ENCODE results near the gene NRGN. TPM values are rescaled to one million over a fixed set of nuclear protein-coding genes. Genes with fewer than 3 reads are reported as not detected.
A peak's percentile ranks its signal among the peaks of the same experiment; 100 is the strongest.

Gene NRGN
- polyA plus RNA-seq, 1 donor from 2014 or later, result 0.69 TPM

- Histone ChIP-seq H3K4me2 (ENCODE audit: low read length) (peak overlapping the region; percentile 78), H2AFZ (ENCODE audit: low read depth, low read length) (peak overlapping the region; percentile 45), H3K27ac (ENCODE audit: low read length) (no peak overlapping the region), H4K20me1 (ENCODE audit: insufficient read depth) (no peaks in the 10 kb centered on the region), H3F3A (ENCODE audit: insufficient read depth, low read length, poor library complexity, severe bottlenecking) (no peaks in the 10 kb centered on the region), H3K36me3 (ENCODE audit: insufficient read depth, low read length) (no peaks in the 10 kb centered on the region), H3K79me2 (replicated peaks; ENCODE audit: insufficient read depth, low read length) (no peaks in the 10 kb centered on the region), H3K4me3 (ENCODE audit: low read length) (peak overlapping the region; percentile 77), H3K9me3 (ENCODE audit: low read length) (no peaks in the 10 kb centered on the region), H3K9me2 (ENCODE audit: insufficient read depth, low read length) (no peaks in the 10 kb centered on the region), H3K9ac (ENCODE audit: low read length) (peak overlapping the region; percentile 42), H3K27me3 (ENCODE audit: insufficient read depth, low read depth, low read length) (peaks cover 55% of the 10 kb centered on the region)
- TF ChIP-seq POLR2AphosphoS5 (IDR thresholded peaks at IDR 0.05) (no peak), REST (IDR thresholded peaks at IDR 0.05; ENCODE audit: borderline replicate concordance) (no peak), EZH2 (IDR thresholded peaks at IDR 0.05; ENCODE audit: borderline replicate concordance, insufficient read depth, low read length, poor library complexity, severe bottlenecking) (no peak), EP300 (conservative IDR thresholded peaks at IDR 0.05; ENCODE audit: poor library complexity, severe bottlenecking) (no peak), MXI1 (conservative IDR thresholded peaks at IDR 0.05; ENCODE audit: poor library complexity, severe bottlenecking) (no peak), SMC3 (conservative IDR thresholded peaks at IDR 0.05; ENCODE audit: poor library complexity) (no peak), CTCF (IDR thresholded peaks at IDR 0.05; ENCODE audit: poor library complexity, severe bottlenecking) (peak; percentile 51), TAF1 (IDR thresholded peaks at IDR 0.05; ENCODE audit: low read depth) (no peak)
These were observed 638 bp downstream of the NRGN start for GRCh38 chr11:124740277-124740882.

- no peaks in the 10 kb centered on the region for H3F3A ChIP-seq (ENCODE audit: insufficient read depth, low read length, poor library complexity, severe bottlenecking)
- H3K79me2 ChIP-seq (replicated peaks; ENCODE audit: insufficient read depth, low read length), result no peaks in the 10 kb centered on the region
- H2AFZ ChIP-seq (ENCODE audit: low read depth, low read length), result no peak overlapping the region
- no peaks in the 10 kb centered on the region for H3K9me3 ChIP-seq (ENCODE audit: low read length)
- no peak overlapping the region for H3K4me2 ChIP-seq (ENCODE audit: low read length)
- H3K36me3 ChIP-seq (ENCODE audit: insufficient read depth, low read length), result no peaks in the 10 kb centered on the region
- no peak overlapping the region for H3K4me3 ChIP-seq (ENCODE audit: low read length)
- no peak overlapping the region for H3K9ac ChIP-seq (ENCODE audit: low read length)
- peaks cover 77% of the 10 kb centered on the region for H3K27me3 ChIP-seq (ENCODE audit: insufficient read depth, low read depth, low read length)
- H4K20me1 ChIP-seq (ENCODE audit: insufficient read depth), result no peaks in the 10 kb centered on the region
- H3K27ac ChIP-seq (ENCODE audit: low read length), result no peak overlapping the region
- H3K9me2 ChIP-seq (ENCODE audit: insufficient read depth, low read length), result no peaks in the 10 kb centered on the region
- no peak for TF ChIP-seq TAF1 (IDR thresholded peaks at IDR 0.05; ENCODE audit: low read depth)
- no peak for TF ChIP-seq SMC3 (conservative IDR thresholded peaks at IDR 0.05; ENCODE audit: poor library complexity)
These were observed 2.8 kb downstream of the NRGN start for GRCh38 chr11:124742555-124742954.

- no peak overlapping the region for H3K27ac ChIP-seq (ENCODE audit: low read length)
- no peaks in the 10 kb centered on the region for H4K20me1 ChIP-seq (ENCODE audit: insufficient read depth)
- no peak overlapping the region for H2AFZ ChIP-seq (ENCODE audit: low read depth, low read length)
- no peaks in the 10 kb centered on the region for H3K9me2 ChIP-seq (ENCODE audit: insufficient read depth, low read length)
- no peak overlapping the region for H3K4me3 ChIP-seq (ENCODE audit: low read length)
- H3K36me3 ChIP-seq (ENCODE audit: insufficient read depth, low read length), result no peaks in the 10 kb centered on the region
- no peak for TF ChIP-seq MXI1 (conservative IDR thresholded peaks at IDR 0.05; ENCODE audit: poor library complexity, severe bottlenecking)
- TF ChIP-seq REST (IDR thresholded peaks at IDR 0.05; ENCODE audit: borderline replicate concordance), result no peak
- no peak for TF ChIP-seq EZH2 (IDR thresholded peaks at IDR 0.05; ENCODE audit: borderline replicate concordance, insufficient read depth, low read length, poor library complexity, severe bottlenecking)
- TF ChIP-seq POLR2AphosphoS5 (IDR thresholded peaks at IDR 0.05), result no peak
- TF ChIP-seq RAD21 (conservative IDR thresholded peaks at IDR 0.05), result no peak
- no peak for TF ChIP-seq CTCF (IDR thresholded peaks at IDR 0.05; ENCODE audit: poor library complexity, severe bottlenecking)
- TF ChIP-seq SMC3 (conservative IDR thresholded peaks at IDR 0.05; ENCODE audit: poor library complexity), result no peak
- no peak for TF ChIP-seq TAF1 (IDR thresholded peaks at IDR 0.05; ENCODE audit: low read depth)
- TF ChIP-seq EP300 (conservative IDR thresholded peaks at IDR 0.05; ENCODE audit: poor library complexity, severe bottlenecking), result no peak
- H3K27me3 ChIP-seq (ENCODE audit: insufficient read depth, low read depth, low read length), result peaks cover 82% of the 10 kb centered on the region
- H3K9ac ChIP-seq (ENCODE audit: low read length), result no peak overlapping the region
- no peaks in the 10 kb centered on the region for H3K9me3 ChIP-seq (ENCODE audit: low read length)
- no peak overlapping the region for H3K4me2 ChIP-seq (ENCODE audit: low read length)
- no peaks in the 10 kb centered on the region for H3F3A ChIP-seq (ENCODE audit: insufficient read depth, low read length, poor library complexity, severe bottlenecking)
- H3K79me2 ChIP-seq (replicated peaks; ENCODE audit: insufficient read depth, low read length), result no peaks in the 10 kb centered on the region
These were observed 3.3 kb downstream of the NRGN start for GRCh38 chr11:124743050-124743449.
